Endothelial cell of umbilical vein (primary cell): ENCODE data around the gene NEUROG1.

Source experiments
- EZH2 ChIP-seq: IDR thresholded peaks from 2 replicates; pipeline ENCODE4 v1.6.1; 2012; ENCODE audit warnings: borderline replicate concordance, low read depth, mild to moderate bottlenecking, moderate library complexity, low read length, inconsistent platforms; ENCODE audit not compliant: severe bottlenecking
- JUN ChIP-seq: IDR thresholded peaks from 2 replicates; pipeline ENCODE4 v1.6.1; 2011; ENCODE audit warnings: borderline replicate concordance, low read depth; ENCODE audit not compliant: insufficient read length, insufficient read depth
- MAX ChIP-seq: IDR thresholded peaks from 2 replicates; pipeline ENCODE4 v1.6.1; 2011; ENCODE audit not compliant: insufficient read depth, insufficient read length
- POLR2A ChIP-seq: IDR thresholded peaks from 2 replicates; pipeline ENCODE4 v1.6.1; 2012; ENCODE audit warnings: low read depth, mild to moderate bottlenecking, control low read depth, low read length
- POLR2AphosphoS5 ChIP-seq: IDR thresholded peaks from 2 replicates; pipeline ENCODE4 v1.6.1; 2012; ENCODE audit warnings: low read depth, mild to moderate bottlenecking, control low read depth, low read length, moderate library complexity; ENCODE audit not compliant: insufficient read depth
- TF ChIP-seq, protein P1 (sequence below), 2 donors: IDR thresholded peaks; 1 replicate in 1 of 2; 2 replicates in 1 of 2; pipeline ENCODE4 v1.5.1; 2011; ENCODE audit warnings: low read length in 2 of 2, mild to moderate bottlenecking in 2 of 2, moderate library complexity in 2 of 2, control low read depth in 1 of 2, inconsistent platforms in 1 of 2, low read depth in 1 of 2; ENCODE audit not compliant: insufficient read depth in 1 of 2; ENCODE audit errors: extremely low read depth in 1 of 2

DNA sequence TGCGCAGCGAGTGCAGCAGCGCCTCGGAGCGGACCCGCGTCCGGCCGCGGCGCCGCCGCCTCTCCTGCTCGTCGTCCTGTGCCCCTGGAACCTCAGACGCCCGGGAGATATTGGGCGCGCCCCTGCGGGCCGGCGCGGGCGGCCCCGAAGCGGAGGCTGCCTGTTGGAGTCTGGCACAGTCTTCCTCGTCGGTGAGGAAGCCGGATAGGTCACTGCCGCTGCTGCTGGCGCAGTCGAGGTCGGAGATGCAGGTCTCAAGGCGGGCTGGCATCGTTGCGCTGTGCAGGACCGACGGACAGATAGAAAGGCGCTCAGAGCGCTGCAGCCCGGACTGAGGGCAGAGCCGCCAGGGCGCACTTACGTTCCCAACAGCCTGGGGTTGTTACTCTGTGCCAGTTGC, 344 bp downstream of the NEUROG1 start:
- peak; percentile 89 for TF ChIP-seq EZH2
- TF ChIP-seq POLR2A = no peak
- TF ChIP-seq, protein P1, sequence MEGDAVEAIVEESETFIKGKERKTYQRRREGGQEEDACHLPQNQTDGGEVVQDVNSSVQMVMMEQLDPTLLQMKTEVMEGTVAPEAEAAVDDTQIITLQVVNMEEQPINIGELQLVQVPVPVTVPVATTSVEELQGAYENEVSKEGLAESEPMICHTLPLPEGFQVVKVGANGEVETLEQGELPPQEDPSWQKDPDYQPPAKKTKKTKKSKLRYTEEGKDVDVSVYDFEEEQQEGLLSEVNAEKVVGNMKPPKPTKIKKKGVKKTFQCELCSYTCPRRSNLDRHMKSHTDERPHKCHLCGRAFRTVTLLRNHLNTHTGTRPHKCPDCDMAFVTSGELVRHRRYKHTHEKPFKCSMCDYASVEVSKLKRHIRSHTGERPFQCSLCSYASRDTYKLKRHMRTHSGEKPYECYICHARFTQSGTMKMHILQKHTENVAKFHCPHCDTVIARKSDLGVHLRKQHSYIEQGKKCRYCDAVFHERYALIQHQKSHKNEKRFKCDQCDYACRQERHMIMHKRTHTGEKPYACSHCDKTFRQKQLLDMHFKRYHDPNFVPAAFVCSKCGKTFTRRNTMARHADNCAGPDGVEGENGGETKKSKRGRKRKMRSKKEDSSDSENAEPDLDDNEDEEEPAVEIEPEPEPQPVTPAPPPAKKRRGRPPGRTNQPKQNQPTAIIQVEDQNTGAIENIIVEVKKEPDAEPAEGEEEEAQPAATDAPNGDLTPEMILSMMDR (IDR thresholded peaks at IDR 0.05; ENCODE audit: extremely low read depth in 1 of 2, insufficient read depth in 1 of 2, low read depth in 1 of 2, low read length in 2 of 2) = no peak
- TF ChIP-seq JUN = no peak
- no peak for TF ChIP-seq MAX
- no peak for TF ChIP-seq POLR2AphosphoS5
